GM18870 (cell line): Measurements from ENCODE around the gene INPP5K.
"Not testable (repeated sequence)": the region's sequence is repeated elsewhere in the genome, so short reads cannot be mapped to it uniquely, and the experiment has no call there.

ENCODE experiments used
- ATAC-seq: cut with Tn5 transposase; IDR thresholded peaks from one replicate; pipeline ENCODE4 v1.9.1; 2021; ENCODE audit warnings: moderate library complexity; ENCODE audit not compliant: unreplicated experiment

INPP5K gene

GRCh38 chr17:1516388-1517161 lies at the start of gene INPP5K:
INPP5K (minus strand) TSS chr17:1516612; CDS start chr17:1516499, 113 bp downstream.
- peak; percentile 83 for ATAC-seq

GRCh38 chr17:1565877-1566276 lies 49.5 kb upstream of the INPP5K start:
- ATAC-seq = no peak

GRCh38 chr17:1563786-1564613 lies 47.6 kb upstream of the INPP5K start:
- no peak for ATAC-seq

GRCh38 chr17:1563471-1563785 lies 47.0 kb upstream of the INPP5K start:
- ATAC-seq = not testable (repeated sequence)

- ATAC-seq = no peak
These were observed 45.8 kb upstream of the INPP5K start for GRCh38 chr17:1562176-1562643.

GRCh38 chr17:1561420-1562175 lies 45.2 kb upstream of the INPP5K start:
- ATAC-seq = no peak

GRCh38 chr17:1560858-1561355 lies 44.5 kb upstream of the INPP5K start:
- ATAC-seq = no peak

- ATAC-seq = no peak
These were observed 43.9 kb upstream of the INPP5K start for GRCh38 chr17:1560101-1560857.

- ATAC-seq = no peak
These were observed 42.9 kb upstream of the INPP5K start for GRCh38 chr17:1559047-1560043.

- no peak for ATAC-seq
These were observed 42.0 kb upstream of the INPP5K start for GRCh38 chr17:1558401-1558800.

- no peak for ATAC-seq
These were observed 41.1 kb upstream of the INPP5K start for GRCh38 chr17:1557355-1558095.

- no peak for ATAC-seq
These were observed 39.4 kb upstream of the INPP5K start for GRCh38 chr17:1555651-1556471.

GRCh38 chr17:1554751-1555540 lies 38.5 kb upstream of the INPP5K start:
- ATAC-seq = no peak

GRCh38 chr17:1553354-1554266 lies 37.2 kb upstream of the INPP5K start:
- ATAC-seq = no peak

- ATAC-seq = no peak
These were observed 36.5 kb upstream of the INPP5K start for GRCh38 chr17:1552932-1553331.

GRCh38 chr17:1551741-1552140 lies 35.3 kb upstream of the INPP5K start:
- ATAC-seq = no peak
